OCI-M2 (cell line): ENCODE results near the gene DCC.

Experiments used
- DNase-seq: peaks from one replicate; lab custom pipeline; 2025; ENCODE audit not compliant: unreplicated experiment; lab: John Stamatoyannopoulos, UW

Gene DCC

GRCh38 chr18:52339891-52340371 lies at the start of gene DCC:
Gene DCC, plus strand, starts transcription at chr18:52340197. Its CDS starts 591 bp downstream, at chr18:52340788.
- DNase-seq, result no peak

- DNase-seq, result no peak
These were observed 29.3 kb upstream of the DCC start for GRCh38 chr18:52310651-52311050.

GRCh38 chr18:52311331-52311730 lies 28.7 kb upstream of the DCC start:
- no peak for DNase-seq

- DNase-seq, result no peak
These were observed 27.7 kb upstream of the DCC start for GRCh38 chr18:52312346-52312745.

GRCh38 chr18:52313213-52313612 lies 26.8 kb upstream of the DCC start:
- no peak for DNase-seq

- DNase-seq, result no peak
These were observed 20.5 kb upstream of the DCC start for GRCh38 chr18:52319424-52319983.

- DNase-seq, result no peak
These were observed 17.7 kb upstream of the DCC start for GRCh38 chr18:52322307-52322706.

GRCh38 chr18:52323802-52324201 lies 16.2 kb upstream of the DCC start:
- DNase-seq, result no peak

GRCh38 chr18:52325997-52326396 lies 14.0 kb upstream of the DCC start:
- no peak for DNase-seq

GRCh38 chr18:52333860-52334259 lies 6.1 kb upstream of the DCC start:
- no peak for DNase-seq

GRCh38 chr18:52334307-52334706 lies 5.7 kb upstream of the DCC start:
- DNase-seq, result no peak

GRCh38 chr18:52334896-52335295 lies 5.1 kb upstream of the DCC start:
- DNase-seq, result no peak

GRCh38 chr18:52337276-52337675 lies 2.7 kb upstream of the DCC start:
- no peak for DNase-seq

- DNase-seq, result no peak
These were observed 557 bp downstream of the DCC start for GRCh38 chr18:52340406-52341102.

GRCh38 chr18:52341103-52341432 lies 1.1 kb downstream of the DCC start:
- no peak for DNase-seq

- no peak for DNase-seq
These were observed 1.8 kb downstream of the DCC start for GRCh38 chr18:52341608-52342381.

- no peak for DNase-seq
These were observed 2.5 kb downstream of the DCC start for GRCh38 chr18:52342456-52342855.

GRCh38 chr18:52343138-52343537 lies 3.1 kb downstream of the DCC start:
- DNase-seq, result no peak

- DNase-seq, result no peak
These were observed 3.8 kb downstream of the DCC start for GRCh38 chr18:52343731-52344340.

GRCh38 chr18:52344881-52345280 lies 4.9 kb downstream of the DCC start:
- no peak for DNase-seq

- no peak for DNase-seq
These were observed 5.4 kb downstream of the DCC start for GRCh38 chr18:52345428-52345827.

GRCh38 chr18:52348209-52348608 lies 8.2 kb downstream of the DCC start:
- DNase-seq, result no peak
